Vagina (tissue), 2 donors: ENCODE results near the gene ZCRB1. TPM values are rescaled to one million over a fixed set of nuclear protein-coding genes. Genes with fewer than 3 reads are reported as not detected.

Experiments
- DNase-seq, 2 donors: peaks; one replicate each; pipeline ENCODE4 v3.0.0-alpha.2; 2017; ENCODE audit errors: extremely low spot score in 2 of 2
- H3K27ac ChIP-seq: fragments of 200-600 bp; sonication (generic); one replicate; pipeline ENCODE4 v1.5.1; 2019
- H3K27me3 ChIP-seq: fragments of 200-600 bp; sonication (generic); one replicate; pipeline ENCODE4 v1.5.1; 2019
- H3K36me3 ChIP-seq, 2 donors: fragments of 200-600 bp; sonication (generic); one replicate each; pipeline ENCODE4 v1.5.1; 2017 to 2019
- H3K4me1 ChIP-seq: fragments of 200-600 bp; sonication (generic); one replicate; pipeline ENCODE4 v1.5.1; 2019
- H3K4me3 ChIP-seq, 2 donors: fragments of 200-600 bp; sonication (generic); 1 replicate in 1 of 2; 2 replicates in 1 of 2; pipeline ENCODE4 v1.5.1; 2016 to 2019
- H3K9me3 ChIP-seq: fragments of 200-600 bp; sonication (generic); one replicate; pipeline ENCODE4 v1.5.1; 2019
- POLR2A ChIP-seq, 2 donors: fragments of 450-650 bp; IDR thresholded peaks; one replicate each; pipeline ENCODE4 v1.6.1; 2017; ENCODE audit warnings: antibody characterized with exemption in 2 of 2, mild to moderate bottlenecking in 2 of 2, moderate library complexity in 2 of 2
- POLR2AphosphoS5 ChIP-seq, 2 donors: sonication (generic); formaldehyde crosslinking; IDR thresholded peaks; one replicate each; pipeline ENCODE4 v1.9.0; 2017; ENCODE audit warnings: antibody characterized with exemption in 2 of 2, mild to moderate bottlenecking in 2 of 2, low read depth in 1 of 2; ENCODE audit not compliant: insufficient read depth in 1 of 2
- intact Hi-C: fragments of 100-400 bp; cut with DNase I; formaldehyde crosslinking; loops from one replicate; pipeline ENCODE4 v1.15.1; 2023
- total RNA-seq: library from RNA; depleted of rRNA; stranded (reverse); fragments of >200 nt; gene quantifications from one replicate; pipeline ENCODE4 v1.2.3, GENCODE V29; 2016
- TF ChIP-seq, protein P1 (sequence below), 3 experiments: fragments of 450-650 bp in 2 of 3; fragments of 200-600 bp in 1 of 3; sonication (generic) in 1 of 3; IDR thresholded peaks; one replicate each; pipeline ENCODE4 v1.5.1; 2017 to 2019; ENCODE audit warnings: antibody characterized with exemption in 3 of 3, mild to moderate bottlenecking in 2 of 3, moderate library complexity in 2 of 3

Gene ZCRB1
- total RNA-seq, 1 donor from 2014 or later: 36.3 TPM

DNA sequence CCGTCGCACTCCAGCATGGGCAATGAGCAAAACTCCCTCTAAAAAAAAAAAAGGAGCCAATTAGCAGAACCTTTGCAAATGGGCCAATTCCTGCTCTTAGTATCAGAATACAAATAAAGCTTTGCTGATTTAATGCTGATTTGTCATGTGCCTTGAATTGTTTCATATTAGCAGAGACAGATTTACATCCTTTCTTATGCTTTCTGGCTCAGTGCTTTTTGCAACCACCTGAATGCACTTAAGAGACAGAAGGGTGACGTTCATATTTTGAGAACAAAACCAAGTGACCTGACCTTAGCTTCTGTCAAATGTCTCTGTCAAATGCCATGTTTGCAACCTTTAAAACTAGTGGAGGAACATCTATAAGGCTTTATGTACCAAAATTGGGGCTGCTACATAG, 44.0 kb downstream of the ZCRB1 start:
- no peak for DNase-seq
- Histone ChIP-seq H3K9me3 (no peaks in the 10 kb centered on the region), H3K4me1 (peaks cover 3% of the 10 kb centered on the region), H3K27ac (no peak overlapping the region), H3K4me3 (no peak overlapping the region), H3K36me3 (no peaks in the 10 kb centered on the region), H3K27me3 (no peaks in the 10 kb centered on the region)
- intact Hi-C loops: no loop called here
- TF ChIP-seq POLR2A (IDR thresholded peaks at IDR 0.05) (no peak), POLR2AphosphoS5 (IDR thresholded peaks at IDR 0.05; ENCODE audit: insufficient read depth in 1 of 2, low read depth in 1 of 2) (no peak)
- TF ChIP-seq, protein P1, sequence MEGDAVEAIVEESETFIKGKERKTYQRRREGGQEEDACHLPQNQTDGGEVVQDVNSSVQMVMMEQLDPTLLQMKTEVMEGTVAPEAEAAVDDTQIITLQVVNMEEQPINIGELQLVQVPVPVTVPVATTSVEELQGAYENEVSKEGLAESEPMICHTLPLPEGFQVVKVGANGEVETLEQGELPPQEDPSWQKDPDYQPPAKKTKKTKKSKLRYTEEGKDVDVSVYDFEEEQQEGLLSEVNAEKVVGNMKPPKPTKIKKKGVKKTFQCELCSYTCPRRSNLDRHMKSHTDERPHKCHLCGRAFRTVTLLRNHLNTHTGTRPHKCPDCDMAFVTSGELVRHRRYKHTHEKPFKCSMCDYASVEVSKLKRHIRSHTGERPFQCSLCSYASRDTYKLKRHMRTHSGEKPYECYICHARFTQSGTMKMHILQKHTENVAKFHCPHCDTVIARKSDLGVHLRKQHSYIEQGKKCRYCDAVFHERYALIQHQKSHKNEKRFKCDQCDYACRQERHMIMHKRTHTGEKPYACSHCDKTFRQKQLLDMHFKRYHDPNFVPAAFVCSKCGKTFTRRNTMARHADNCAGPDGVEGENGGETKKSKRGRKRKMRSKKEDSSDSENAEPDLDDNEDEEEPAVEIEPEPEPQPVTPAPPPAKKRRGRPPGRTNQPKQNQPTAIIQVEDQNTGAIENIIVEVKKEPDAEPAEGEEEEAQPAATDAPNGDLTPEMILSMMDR (IDR thresholded peaks at IDR 0.05): no peak

GRCh38 chr12:42281278-42281677, 44.6 kb downstream of the ZCRB1 start:
- TF ChIP-seq POLR2A (IDR thresholded peaks at IDR 0.05): no peak
- TF ChIP-seq, protein P1 (IDR thresholded peaks at IDR 0.05): no peak
- no peak for TF ChIP-seq POLR2AphosphoS5 (IDR thresholded peaks at IDR 0.05; ENCODE audit: insufficient read depth in 1 of 2, low read depth in 1 of 2)
- intact Hi-C loops: no loop called here
- no peak overlapping the region for H3K27ac ChIP-seq

GRCh38 chr12:42278128-42278510, 47.8 kb downstream of the ZCRB1 start:
- peaks cover 2% of the 10 kb centered on the region for H3K4me1 ChIP-seq
- DNase-seq: no peak
- intact Hi-C loops: no loop called here
- TF ChIP-seq, protein P1 (IDR thresholded peaks at IDR 0.05): no peak
- no peak for TF ChIP-seq POLR2AphosphoS5 (IDR thresholded peaks at IDR 0.05; ENCODE audit: insufficient read depth in 1 of 2, low read depth in 1 of 2)
- TF ChIP-seq POLR2A (IDR thresholded peaks at IDR 0.05): no peak
- no peak overlapping the region for H3K4me3 ChIP-seq
- H3K9me3 ChIP-seq: no peaks in the 10 kb centered on the region
- no peak overlapping the region for H3K27ac ChIP-seq
- no peaks in the 10 kb centered on the region for H3K27me3 ChIP-seq
- H3K36me3 ChIP-seq: no peaks in the 10 kb centered on the region

More at GRCh38 chr12:42281278-42281677, 44.6 kb downstream of the ZCRB1 start:
- Histone ChIP-seq H3K36me3 (no peaks in the 10 kb centered on the region), H3K4me3 (no peak overlapping the region), H3K4me1 (peaks cover 3% of the 10 kb centered on the region), H3K9me3 (no peaks in the 10 kb centered on the region), H3K27me3 (no peaks in the 10 kb centered on the region)
- DNase-seq: no peak

DNA sequence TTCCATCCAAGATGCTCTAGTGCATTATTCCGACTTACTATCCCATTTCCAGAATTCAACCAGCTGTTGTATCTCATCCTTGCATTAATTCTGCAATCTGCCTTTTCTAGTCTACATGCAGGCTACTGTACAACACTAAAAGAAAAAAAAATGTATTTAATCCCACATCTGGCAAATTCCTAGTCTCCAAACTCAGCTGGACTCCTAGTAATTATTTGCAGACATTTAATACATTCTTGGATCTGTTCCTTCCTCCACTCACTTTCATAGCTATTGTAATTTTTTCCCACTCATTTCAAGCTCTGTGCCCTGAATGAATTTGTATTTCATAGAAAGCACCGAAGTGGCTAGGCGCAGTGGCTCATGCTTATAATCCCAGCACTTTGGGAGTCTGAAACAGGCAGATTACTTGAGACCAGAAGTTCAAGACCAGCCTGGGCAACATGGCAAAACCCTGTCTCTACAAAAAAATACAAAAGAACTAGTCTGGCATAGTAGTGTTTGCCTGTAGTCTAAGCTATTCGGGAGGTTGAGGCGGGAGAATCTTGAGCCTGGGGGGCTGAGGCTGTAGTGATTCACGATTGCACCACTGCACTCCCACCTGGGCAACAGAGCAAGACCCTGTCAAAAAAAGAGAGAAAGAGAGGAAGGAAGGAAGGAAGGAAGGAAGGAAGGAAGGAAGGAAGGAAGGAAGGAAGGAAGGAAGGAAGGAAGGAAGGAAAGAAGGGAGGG, 48.3 kb downstream of the ZCRB1 start:
- H3K36me3 ChIP-seq: no peaks in the 10 kb centered on the region
- H3K9me3 ChIP-seq: no peaks in the 10 kb centered on the region
- H3K4me3 ChIP-seq: no peak overlapping the region
- no peak for DNase-seq
- no peaks in the 10 kb centered on the region for H3K4me1 ChIP-seq
- no peak overlapping the region for H3K27ac ChIP-seq
- TF ChIP-seq, protein P1 (IDR thresholded peaks at IDR 0.05): no peak
- no peak for TF ChIP-seq POLR2A (IDR thresholded peaks at IDR 0.05)
- no peaks in the 10 kb centered on the region for H3K27me3 ChIP-seq
- intact Hi-C loops: no loop called here

DNA sequence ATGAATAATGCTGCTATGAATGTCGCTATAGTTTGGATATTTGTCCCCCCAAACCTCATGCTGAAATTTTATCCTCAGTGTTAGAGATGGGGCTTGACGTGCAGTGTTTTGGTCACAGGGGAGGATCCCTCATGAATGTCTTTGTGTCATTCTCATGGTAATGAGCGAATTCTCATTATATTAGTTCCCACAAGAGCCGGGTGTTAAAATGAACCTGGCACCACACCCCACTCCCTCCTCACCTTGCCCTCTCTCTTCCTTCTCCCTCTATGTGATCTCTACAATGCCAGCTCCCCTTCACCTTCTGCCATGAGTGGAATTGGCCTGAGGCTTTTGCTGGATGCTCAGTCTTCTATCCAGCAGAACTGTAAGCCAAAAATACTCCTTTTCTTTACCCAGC, 50.4 kb downstream of the ZCRB1 start:
- H3K27ac ChIP-seq: no peak overlapping the region
- DNase-seq: no peak
- no peaks in the 10 kb centered on the region for H3K4me1 ChIP-seq
- no peaks in the 10 kb centered on the region for H3K9me3 ChIP-seq
- no peak overlapping the region for H3K4me3 ChIP-seq
- H3K36me3 ChIP-seq: no peaks in the 10 kb centered on the region
- intact Hi-C loops: no loop called here
- TF ChIP-seq, protein P1 (IDR thresholded peaks at IDR 0.05): no peak
- TF ChIP-seq POLR2AphosphoS5 (IDR thresholded peaks at IDR 0.05; ENCODE audit: insufficient read depth in 1 of 2, low read depth in 1 of 2) (no peak), POLR2A (IDR thresholded peaks at IDR 0.05) (no peak)
- no peaks in the 10 kb centered on the region for H3K27me3 ChIP-seq
